Fibroblast of lung (primary cell): ENCODE data around the gene ACO2. TPM values are rescaled to one million over a fixed set of nuclear protein-coding genes. Genes with fewer than 3 reads are reported as not detected.

Source experiments
- DNase-seq, 2 donors: peaks; one replicate each; pipeline versions ENCODE4 v3.0.0 to v3.0.0-alpha.2; 2010; ENCODE audit warnings: low read depth in 2 of 2
- H2AFZ ChIP-seq: 2 replicates; pipeline ENCODE4 v1.5.1; 2012; ENCODE audit warnings: low read length, control low read depth, inconsistent platforms
- H3K27ac ChIP-seq: 2 replicates; pipeline ENCODE4 v1.5.1; 2011; ENCODE audit warnings: low read length, control low read depth; ENCODE audit not compliant: insufficient read depth
- H3K27me3 ChIP-seq: 2 replicates; pipeline ENCODE4 v1.5.1; 2011; ENCODE audit warnings: mild to moderate bottlenecking, low read length; ENCODE audit not compliant: control insufficient read depth, insufficient read depth
- H3K36me3 ChIP-seq: 2 replicates; pipeline ENCODE4 v1.5.1; 2011; ENCODE audit warnings: low read length; ENCODE audit not compliant: control insufficient read depth, insufficient read depth
- H3K4me1 ChIP-seq: 2 replicates; pipeline ENCODE4 v1.5.1; 2011; ENCODE audit warnings: low read length; ENCODE audit not compliant: control insufficient read depth, insufficient read depth; ENCODE audit errors: extremely low read depth
- H3K4me2 ChIP-seq: 2 replicates; pipeline ENCODE4 v1.5.1; 2011; ENCODE audit warnings: low read length, control low read depth; ENCODE audit not compliant: insufficient read depth; ENCODE audit errors: extremely low read depth
- H3K4me3 ChIP-seq, 4 experiments: fragments of 200-600 bp in 1 of 4; sonication (generic) in 1 of 4; replicated peaks in 1 of 4; 2 replicates each; pipeline ENCODE4 v1.5.1; 2011 to 2016; ENCODE audit warnings: low read length in 4 of 4, low read depth in 3 of 4, mild to moderate bottlenecking in 3 of 4, control low read depth in 2 of 4, inconsistent platforms in 1 of 4, mixed read lengths in 1 of 4; ENCODE audit not compliant: insufficient read depth in 1 of 4; ENCODE audit errors: control extremely low read depth in 1 of 4
- H3K79me2 ChIP-seq: 2 replicates; pipeline ENCODE4 v1.5.1; 2012; ENCODE audit warnings: mild to moderate bottlenecking, low read length, inconsistent platforms; ENCODE audit not compliant: control insufficient read depth, insufficient read depth
- H3K9ac ChIP-seq: 2 replicates; pipeline ENCODE4 v1.5.1; 2011; ENCODE audit warnings: mild to moderate bottlenecking, low read length, control low read depth; ENCODE audit not compliant: insufficient read depth
- H3K9me3 ChIP-seq: 2 replicates; pipeline ENCODE4 v1.5.1; 2012; ENCODE audit warnings: low read depth, low read length; ENCODE audit not compliant: control insufficient read depth, insufficient read depth
- H4K20me1 ChIP-seq: 2 replicates; pipeline ENCODE4 v1.5.1; 2011; ENCODE audit warnings: low read length; ENCODE audit not compliant: control insufficient read depth, insufficient read depth; ENCODE audit errors: extremely low read depth
- EZH2 ChIP-seq: IDR thresholded peaks from 2 replicates; pipeline ENCODE4 v1.5.1; 2012; ENCODE audit warnings: low read length, control low read depth, mild to moderate bottlenecking; ENCODE audit errors: missing control alignments
- polyA plus RNA-seq, 2 donors: library from polyadenylated mRNA; depleted of rRNA in 1 of 2; stranded (reverse) in 1 of 2; unstranded in 1 of 2; fragments of >200 nt; gene quantifications; 2 replicates each; pipeline ENCODE4 v1.2.1, GENCODE V29; 2011 to 2012; ENCODE audit warnings: missing spikeins in 1 of 2
- total RNA-seq: library from RNA; depleted of rRNA; stranded (reverse); fragments of >200 nt; gene quantifications from 2 replicates; pipeline ENCODE4 v1.2.1, GENCODE V29; 2014
- TF ChIP-seq, protein P1 (sequence below), 2 donors: IDR thresholded peaks in 1 of 2; conservative IDR thresholded peaks in 1 of 2; 1 replicate in 1 of 2; 2 replicates in 1 of 2; pipeline ENCODE4 v1.5.1; 2011 to 2012; ENCODE audit warnings: low read length in 2 of 2, control low read depth in 1 of 2, inconsistent platforms in 1 of 2, low read depth in 1 of 2, mild to moderate bottlenecking in 1 of 2

Gene ACO2
- total and polyA plus RNA-seq, 2 donors (not counting 1 experiment from before 2014, with no cell fraction given): 37.6 to 80.3 TPM

DNA sequence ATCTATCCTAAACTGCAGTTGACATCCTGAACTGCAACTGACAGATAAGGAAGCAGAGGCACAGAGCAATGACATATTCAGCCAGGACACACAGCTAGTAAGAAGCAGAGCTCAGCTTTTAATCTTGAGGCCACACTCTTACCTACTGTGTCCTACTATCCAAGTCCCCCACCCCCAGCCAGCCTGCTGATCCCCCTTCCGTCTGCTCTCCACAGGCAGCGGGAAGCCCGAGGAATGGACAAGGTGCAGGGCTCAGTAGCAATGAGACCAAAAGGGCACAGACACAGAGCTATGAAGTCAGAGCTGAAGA, 71.0 kb downstream of the ACO2 start:
- Histone ChIP-seq H3K79me2 (peaks cover 38% of the 10 kb centered on the region), H4K20me1 (no peaks in the 10 kb centered on the region), H3K36me3 (peaks cover 6% of the 10 kb centered on the region), H3K4me3 (no peak overlapping the region), H3K27ac (no peak overlapping the region), H3K4me1 (peaks cover 4% of the 10 kb centered on the region), H3K9me3 (no peaks in the 10 kb centered on the region), H3K4me2 (no peak overlapping the region), H3K9ac (no peak overlapping the region), H3K27me3 (no peaks in the 10 kb centered on the region), H2AFZ (no peak overlapping the region)
- TF ChIP-seq, protein P1, sequence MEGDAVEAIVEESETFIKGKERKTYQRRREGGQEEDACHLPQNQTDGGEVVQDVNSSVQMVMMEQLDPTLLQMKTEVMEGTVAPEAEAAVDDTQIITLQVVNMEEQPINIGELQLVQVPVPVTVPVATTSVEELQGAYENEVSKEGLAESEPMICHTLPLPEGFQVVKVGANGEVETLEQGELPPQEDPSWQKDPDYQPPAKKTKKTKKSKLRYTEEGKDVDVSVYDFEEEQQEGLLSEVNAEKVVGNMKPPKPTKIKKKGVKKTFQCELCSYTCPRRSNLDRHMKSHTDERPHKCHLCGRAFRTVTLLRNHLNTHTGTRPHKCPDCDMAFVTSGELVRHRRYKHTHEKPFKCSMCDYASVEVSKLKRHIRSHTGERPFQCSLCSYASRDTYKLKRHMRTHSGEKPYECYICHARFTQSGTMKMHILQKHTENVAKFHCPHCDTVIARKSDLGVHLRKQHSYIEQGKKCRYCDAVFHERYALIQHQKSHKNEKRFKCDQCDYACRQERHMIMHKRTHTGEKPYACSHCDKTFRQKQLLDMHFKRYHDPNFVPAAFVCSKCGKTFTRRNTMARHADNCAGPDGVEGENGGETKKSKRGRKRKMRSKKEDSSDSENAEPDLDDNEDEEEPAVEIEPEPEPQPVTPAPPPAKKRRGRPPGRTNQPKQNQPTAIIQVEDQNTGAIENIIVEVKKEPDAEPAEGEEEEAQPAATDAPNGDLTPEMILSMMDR (conservative IDR thresholded peaks at IDR 0.05 in 1 of 2, IDR thresholded peaks at IDR 0.05 in 1 of 2; ENCODE audit: low read depth in 1 of 2, low read length in 2 of 2): no peak
- TF ChIP-seq EZH2: no peak
- no peak for DNase-seq

DNA sequence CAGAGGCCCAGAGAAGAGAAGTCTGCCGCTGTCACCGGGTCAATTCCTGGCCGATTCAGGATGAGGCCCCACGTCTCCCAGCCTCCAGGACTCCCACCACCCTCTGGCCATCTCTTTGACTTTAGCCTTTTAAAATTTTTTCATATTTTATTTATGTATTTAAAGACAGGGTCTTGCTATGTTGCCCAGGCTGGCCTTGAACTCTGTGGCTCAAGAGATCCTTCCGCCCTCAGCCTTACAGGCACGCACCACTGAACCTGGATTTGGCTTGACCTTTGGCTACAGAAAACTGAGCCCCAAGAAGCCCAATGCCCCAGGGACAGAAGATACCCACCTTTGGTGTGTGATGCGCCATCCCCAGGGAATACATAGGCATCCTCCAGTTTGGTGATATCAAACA, 71.4 kb downstream of the ACO2 start:
- Histone ChIP-seq H3K4me2 (no peak overlapping the region), H3K27me3 (no peaks in the 10 kb centered on the region), H3K79me2 (peaks cover 38% of the 10 kb centered on the region), H3K4me3 (no peak overlapping the region), H4K20me1 (no peaks in the 10 kb centered on the region), H3K4me1 (peaks cover 4% of the 10 kb centered on the region), H3K9ac (no peak overlapping the region), H3K27ac (no peak overlapping the region), H3K9me3 (no peaks in the 10 kb centered on the region), H3K36me3 (peaks cover 6% of the 10 kb centered on the region), H2AFZ (no peak overlapping the region)
- no peak for DNase-seq
- TF ChIP-seq EZH2: no peak
- TF ChIP-seq, protein P1 (conservative IDR thresholded peaks at IDR 0.05 in 1 of 2, IDR thresholded peaks at IDR 0.05 in 1 of 2; ENCODE audit: low read depth in 1 of 2, low read length in 2 of 2): no peak

DNA sequence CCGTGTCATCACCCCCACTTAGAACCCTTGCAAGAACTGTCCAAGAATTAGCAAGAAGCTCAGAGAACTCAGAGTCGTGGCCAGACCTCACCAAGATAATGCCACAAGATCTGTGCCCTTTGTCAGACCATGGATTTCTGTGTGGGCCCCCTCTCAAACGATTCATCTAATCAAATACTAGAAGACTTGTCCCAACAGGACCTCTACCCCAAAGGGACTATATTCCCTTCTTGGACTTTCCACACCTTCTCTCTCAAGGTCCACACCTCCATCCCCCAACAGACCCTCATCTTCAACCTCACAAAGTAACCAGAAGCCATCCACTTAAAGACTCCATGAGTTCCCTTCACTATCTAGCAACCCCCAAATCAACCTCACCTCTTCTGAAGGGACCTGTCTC, 72.6 kb downstream of the ACO2 start:
- Histone ChIP-seq H3K27me3 (no peaks in the 10 kb centered on the region), H2AFZ (no peak overlapping the region), H3K27ac (no peak overlapping the region), H3K79me2 (peaks cover 38% of the 10 kb centered on the region), H3K36me3 (peaks cover 6% of the 10 kb centered on the region), H3K4me2 (peak overlapping the region; percentile 40), H3K9ac (no peak overlapping the region), H3K4me1 (peaks cover 4% of the 10 kb centered on the region), H4K20me1 (no peaks in the 10 kb centered on the region), H3K4me3 (peak overlapping the region in 1 of 4 experiments; percentile 27), H3K9me3 (no peaks in the 10 kb centered on the region)
- no peak for TF ChIP-seq EZH2
- TF ChIP-seq, protein P1 (conservative IDR thresholded peaks at IDR 0.05 in 1 of 2, IDR thresholded peaks at IDR 0.05 in 1 of 2; ENCODE audit: low read depth in 1 of 2, low read length in 2 of 2): no peak
- no peak for DNase-seq
